HG02610 (cell line): ENCODE results near the gene ORAI2.
A peak's percentile ranks its signal among the peaks of the same experiment; 100 is the strongest.
"Not testable (repeated sequence)": the region's sequence is repeated elsewhere in the genome, so short reads cannot be mapped to it uniquely, and the experiment has no call there.

ENCODE experiments used
- ATAC-seq: cut with Tn5 transposase; IDR thresholded peaks from one replicate; pipeline ENCODE4 v1.9.1; 2021; ENCODE audit warnings: mild to moderate bottlenecking, moderate library complexity; ENCODE audit not compliant: unreplicated experiment

The ORAI2 gene

DNA sequence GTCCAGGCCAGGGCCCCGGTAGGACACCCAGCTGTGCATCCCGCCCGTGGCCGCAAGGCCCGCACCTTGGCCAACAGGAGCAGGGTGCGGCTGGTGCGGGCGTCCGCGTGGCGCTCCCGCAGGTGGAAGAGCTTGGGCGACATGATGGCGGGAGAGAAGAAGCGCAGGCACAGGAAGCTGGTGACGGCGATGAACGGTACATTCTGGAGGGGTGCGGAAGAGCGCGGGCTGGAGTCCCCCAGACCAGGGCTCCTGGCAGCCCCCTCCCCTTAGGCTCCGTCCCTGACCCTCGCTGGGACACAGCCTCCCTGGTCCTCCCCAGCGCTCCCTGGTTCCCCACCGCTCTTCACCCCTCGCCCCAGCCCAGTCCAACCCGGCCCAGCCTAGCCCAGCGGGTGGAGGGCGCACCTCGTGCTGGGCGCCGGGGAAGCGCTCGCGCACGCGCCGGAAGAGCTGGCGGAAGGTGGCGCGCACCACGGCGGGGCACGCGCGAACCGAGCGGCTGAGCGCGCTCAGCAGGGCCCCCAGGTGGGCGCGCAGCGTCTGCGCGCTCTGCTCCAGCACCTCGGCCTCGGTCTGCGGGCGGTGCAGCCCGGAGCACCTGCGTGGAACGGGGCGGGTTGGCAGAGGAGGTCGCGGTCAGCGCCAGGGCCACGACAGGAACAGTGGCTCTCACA lies 61.2 kb downstream of the ORAI2 start:
- ATAC-seq = peak; percentile 72

DNA sequence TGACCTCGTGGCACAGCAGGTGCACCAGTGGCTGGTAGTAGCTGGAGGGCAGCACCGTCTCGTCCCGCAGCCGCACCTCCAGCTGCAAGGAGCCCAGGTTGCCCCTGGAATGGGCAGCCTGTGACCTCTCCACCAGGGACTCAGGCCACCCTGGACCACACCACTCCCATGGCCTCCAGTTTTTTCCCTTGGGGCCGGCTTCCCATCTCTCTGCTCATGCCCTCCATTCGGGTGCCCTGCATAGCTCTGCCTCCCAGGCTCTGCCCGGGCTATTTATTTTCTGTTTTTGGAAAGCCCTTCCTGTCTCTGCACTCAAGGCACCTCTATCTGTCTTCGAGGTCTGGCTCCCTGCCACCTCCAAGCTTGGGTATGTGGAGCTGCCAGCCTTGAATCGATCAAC lies 63.5 kb downstream of the ORAI2 start:
- not testable (repeated sequence) for ATAC-seq

DNA sequence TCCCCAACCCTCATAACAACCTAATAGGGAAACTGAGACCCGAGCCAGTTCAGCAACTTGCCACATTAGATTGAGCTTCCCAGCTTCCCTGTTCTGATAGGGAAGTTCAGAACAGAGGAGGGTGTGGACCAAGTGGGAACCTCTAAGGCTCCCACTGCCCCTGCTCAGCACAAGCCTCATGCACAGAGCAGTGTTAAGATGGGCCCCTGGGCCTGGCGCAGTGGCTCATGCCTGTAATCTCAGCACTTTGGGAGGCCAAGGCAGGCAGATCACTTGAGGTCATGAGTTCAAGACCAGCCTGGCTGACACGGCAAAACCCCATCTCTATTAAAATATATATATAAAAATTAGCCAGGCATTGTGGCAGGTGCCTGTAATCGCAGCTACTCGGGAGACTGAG lies 63.9 kb downstream of the ORAI2 start:
- ATAC-seq = not testable (repeated sequence)

DNA sequence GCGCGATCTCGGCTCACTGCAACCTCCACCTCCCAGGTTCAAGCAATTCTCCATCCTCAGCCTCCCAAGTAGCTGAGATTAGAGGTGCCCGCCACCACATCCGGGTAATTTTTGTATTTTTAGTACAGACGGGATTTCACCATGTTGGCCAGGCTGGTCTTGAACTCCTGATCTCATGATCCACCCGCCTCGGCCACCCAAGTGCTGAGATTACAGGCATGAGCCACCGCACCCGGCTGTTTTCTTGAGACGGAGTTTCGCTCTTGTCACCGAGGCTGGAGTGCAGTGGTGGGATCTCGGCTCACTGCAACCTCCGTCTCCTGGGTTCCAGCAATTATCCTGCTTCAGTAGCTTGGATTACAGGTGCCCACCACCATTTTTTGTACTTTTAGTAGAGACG lies 64.9 kb downstream of the ORAI2 start:
- ATAC-seq = not testable (repeated sequence)

DNA sequence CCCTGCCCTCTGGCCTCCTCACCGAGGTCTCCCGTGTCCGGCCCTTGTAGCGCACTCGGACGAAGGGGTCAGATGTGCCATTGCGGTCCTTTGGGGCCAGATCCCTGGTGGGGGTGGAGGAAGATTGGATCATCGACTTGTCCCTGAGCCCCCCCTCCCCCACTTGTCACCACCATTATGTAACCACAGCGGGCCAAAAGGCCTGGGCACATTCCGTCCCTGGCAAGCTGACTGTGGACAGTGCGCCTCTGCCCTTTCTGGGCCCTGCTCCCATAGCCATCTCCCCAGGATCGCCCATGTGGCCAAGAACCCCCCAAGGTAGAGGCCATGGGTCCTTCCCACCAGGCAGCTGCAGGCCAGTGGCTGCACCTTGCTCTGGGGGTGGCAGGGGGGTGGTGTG lies 69.8 kb downstream of the ORAI2 start:
- ATAC-seq = not testable (repeated sequence)

DNA sequence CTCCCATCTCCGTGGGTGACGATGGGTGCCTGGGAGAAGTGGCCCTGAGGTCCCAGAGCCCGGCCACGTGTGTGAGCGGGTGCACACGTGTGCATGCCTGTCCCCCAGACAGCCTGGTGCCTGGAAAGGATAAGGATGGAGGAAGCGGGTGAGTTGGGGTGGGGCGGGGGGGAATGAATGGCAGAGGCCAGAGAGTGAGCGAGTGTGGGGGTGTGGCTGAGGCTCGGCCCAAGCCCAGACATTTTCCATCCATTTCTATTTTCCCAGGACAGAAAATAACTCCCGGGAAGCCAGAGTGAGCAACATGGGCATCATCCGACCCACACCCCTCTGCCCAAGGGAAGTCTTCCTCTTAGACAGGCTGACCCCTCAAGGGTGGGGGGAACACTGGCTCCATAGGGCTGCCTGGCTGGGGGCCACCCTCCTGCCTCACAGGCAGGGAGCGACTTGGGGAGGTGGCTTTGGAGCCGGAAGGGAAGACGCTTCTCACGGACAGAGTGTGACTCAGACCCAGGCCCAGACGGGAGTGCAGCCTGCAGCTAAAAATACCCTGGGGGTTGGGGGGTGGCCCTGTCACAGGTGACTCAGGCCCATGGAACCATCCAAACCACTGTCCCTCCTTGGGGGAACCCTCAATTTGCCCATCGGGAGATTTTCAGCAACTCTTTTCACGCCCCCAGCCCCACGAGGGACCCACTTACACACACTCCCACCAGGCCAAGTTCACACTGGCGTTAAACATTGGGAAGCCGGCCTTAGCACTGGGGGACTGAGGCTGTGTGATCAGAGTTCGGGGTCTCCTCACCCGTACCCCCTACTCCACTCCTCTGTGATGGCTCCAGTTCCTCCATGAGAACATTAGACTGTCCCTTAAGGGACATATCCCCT lies 72.2 kb downstream of the ORAI2 start:
- not testable (repeated sequence) for ATAC-seq
